Adipose tissue (tissue), 3 donors: ENCODE measurements around the gene COX6B2. TPM values are rescaled to one million over a fixed set of nuclear protein-coding genes. Genes with fewer than 3 reads are reported as not detected.

Source experiments
- H3K27ac ChIP-seq: one replicate; pipeline ENCODE4 v1.5.1; 2013; ENCODE audit warnings: low read depth, low read length
- WGBS, 3 donors: extraction: QIAGEN DNeasy Blood & Tissue Kit; methylation state at CpG; one replicate each; pipeline ENCODE4 v1.1.7; 2013; 5-methylcytosine and 5-hydroxymethylcytosine counted together
- polyA plus RNA-seq, 3 donors: library from polyadenylated mRNA; stranded (reverse); fragments of 200-250 nt; gene quantifications; one replicate each; pipeline ENCODE4 v1.2.3, GENCODE V29; 2013
- donor health status: healthy with polysubstance abuse.
- donor health status: Bipolar disorder and iron deficiency.
- donor health status: healthy.

Gene COX6B2
- polyA plus RNA-seq, 3 donors: 0.03 to 0.06 TPM; not detected in 1

- H3K27ac ChIP-seq: no peak overlapping the region
- 74 to 84% (median 81%) methylated on average over 6 of the region's 6 CpGs for WGBS, 3 donors
These were observed 29.9 kb downstream of the COX6B2 start for GRCh38 chr19:55324662-55325061.

GRCh38 chr19:55322204-55322885 is 32.2 kb downstream of the COX6B2 start:
- WGBS, 3 donors: 54 to 56% (median 55%) methylated on average over 12 of the region's 12 CpGs
- H3K27ac ChIP-seq: no peak overlapping the region

DNA sequence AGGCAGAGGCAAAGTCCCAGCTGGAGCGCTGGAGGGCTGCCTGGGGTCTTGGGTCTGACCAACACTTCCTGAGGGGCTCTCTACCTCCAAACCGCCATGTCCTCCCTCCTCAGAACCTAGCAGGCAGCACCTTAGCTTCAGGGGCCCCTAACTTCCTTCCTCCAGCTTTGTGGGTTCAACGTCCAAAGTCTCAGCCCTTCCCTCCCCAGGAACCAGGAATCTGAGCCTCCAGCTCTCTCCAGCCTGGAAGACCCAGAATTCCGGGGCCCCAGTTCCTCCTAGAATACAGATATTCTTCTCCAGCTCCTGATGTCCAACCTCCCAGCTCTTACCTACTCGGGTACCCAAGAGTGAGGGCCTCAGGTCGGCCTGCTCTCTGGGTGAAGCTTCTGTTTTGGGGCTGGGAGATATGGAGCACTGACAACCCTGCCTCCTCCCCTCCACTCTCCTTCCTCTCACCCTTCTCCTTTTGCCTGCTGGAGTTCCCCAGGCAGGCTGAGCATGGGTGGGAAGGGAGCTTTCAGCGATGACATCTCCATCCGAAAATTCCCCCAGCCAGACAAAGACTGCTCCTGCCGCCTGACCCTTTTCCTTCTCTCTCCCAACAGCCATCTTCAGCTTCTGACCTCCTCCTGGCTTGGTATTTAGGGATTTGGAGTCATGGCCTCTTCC is 32.9 kb downstream of the COX6B2 start:
- WGBS, 3 donors: 53 to 72% (median 62%) methylated on average over 9 of the region's 9 CpGs
- H3K27ac ChIP-seq: no peak overlapping the region

GRCh38 chr19:55320844-55321419 is 33.6 kb downstream of the COX6B2 start:
- H3K27ac ChIP-seq: no peak overlapping the region
- 82 to 94% (median 86%) methylated on average over 8 of the region's 8 CpGs for WGBS, 3 donors

GRCh38 chr19:55319785-55320184 is 34.7 kb downstream of the COX6B2 start:
- 16 to 32% (median 23%) methylated on average over 21 of the region's 21 CpGs for WGBS, 3 donors
- no peak overlapping the region for H3K27ac ChIP-seq

GRCh38 chr19:55316646-55317045 is 37.9 kb downstream of the COX6B2 start:
- 80 to 83% (median 81%) methylated on average over 6 to 8 of the region's 8 CpGs for WGBS, 3 donors
- no peak overlapping the region for H3K27ac ChIP-seq

DNA sequence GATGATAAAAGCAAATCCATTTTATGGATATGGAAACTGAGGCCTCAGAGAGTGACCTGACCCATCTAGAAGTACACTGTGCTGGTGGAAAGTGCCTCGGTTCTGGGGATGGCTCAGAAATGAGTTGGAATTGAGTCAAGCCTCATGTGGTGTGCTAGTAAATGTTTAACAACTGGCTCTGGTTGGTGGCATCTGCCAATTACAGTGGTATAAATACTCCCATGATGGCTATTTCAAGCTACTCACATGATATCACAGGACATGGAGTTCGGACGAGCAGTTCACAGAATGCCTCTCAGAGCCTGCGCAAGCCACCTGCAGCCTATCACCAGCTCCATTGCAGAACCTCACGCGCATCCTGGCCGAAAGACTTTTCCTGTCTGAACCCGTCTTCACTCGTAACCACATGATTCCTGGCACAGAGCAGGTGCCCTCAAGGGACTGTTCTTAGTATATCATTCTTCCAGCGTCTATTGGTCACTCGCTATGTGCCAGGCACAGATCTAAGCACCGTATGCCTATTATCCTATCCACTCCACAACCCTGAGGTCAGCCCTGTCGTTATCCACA is 38.5 kb downstream of the COX6B2 start:
- 81 to 82% (median 82%) methylated on average over 13 of the region's 13 CpGs for whole genome bisulfite sequencing, 3 donors
- no peak overlapping the region for H3K27ac ChIP-seq

DNA sequence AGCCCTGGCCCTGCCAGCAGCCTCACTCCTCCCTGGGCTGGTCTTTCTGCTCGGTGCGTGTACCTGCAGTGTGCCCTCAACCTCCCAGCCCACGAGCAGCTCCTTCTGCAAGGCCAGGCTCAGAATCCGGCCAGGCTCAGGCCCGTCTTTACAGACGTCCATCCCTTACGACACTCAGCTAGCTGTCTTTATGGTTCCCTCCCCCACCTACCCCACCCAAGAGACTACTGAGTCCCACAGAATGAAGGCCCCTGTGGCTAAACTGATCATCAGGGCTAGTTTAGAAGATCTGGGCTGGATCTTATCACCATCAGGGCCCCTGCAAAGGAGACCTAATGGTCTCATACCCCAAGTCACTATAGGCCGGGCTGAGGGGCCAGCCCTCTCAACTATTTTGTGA is 40.1 kb downstream of the COX6B2 start:
- no peak overlapping the region for H3K27ac ChIP-seq
- WGBS, 3 donors: 86 to 90% (median 88%) methylated on average over 8 of the region's 8 CpGs

DNA sequence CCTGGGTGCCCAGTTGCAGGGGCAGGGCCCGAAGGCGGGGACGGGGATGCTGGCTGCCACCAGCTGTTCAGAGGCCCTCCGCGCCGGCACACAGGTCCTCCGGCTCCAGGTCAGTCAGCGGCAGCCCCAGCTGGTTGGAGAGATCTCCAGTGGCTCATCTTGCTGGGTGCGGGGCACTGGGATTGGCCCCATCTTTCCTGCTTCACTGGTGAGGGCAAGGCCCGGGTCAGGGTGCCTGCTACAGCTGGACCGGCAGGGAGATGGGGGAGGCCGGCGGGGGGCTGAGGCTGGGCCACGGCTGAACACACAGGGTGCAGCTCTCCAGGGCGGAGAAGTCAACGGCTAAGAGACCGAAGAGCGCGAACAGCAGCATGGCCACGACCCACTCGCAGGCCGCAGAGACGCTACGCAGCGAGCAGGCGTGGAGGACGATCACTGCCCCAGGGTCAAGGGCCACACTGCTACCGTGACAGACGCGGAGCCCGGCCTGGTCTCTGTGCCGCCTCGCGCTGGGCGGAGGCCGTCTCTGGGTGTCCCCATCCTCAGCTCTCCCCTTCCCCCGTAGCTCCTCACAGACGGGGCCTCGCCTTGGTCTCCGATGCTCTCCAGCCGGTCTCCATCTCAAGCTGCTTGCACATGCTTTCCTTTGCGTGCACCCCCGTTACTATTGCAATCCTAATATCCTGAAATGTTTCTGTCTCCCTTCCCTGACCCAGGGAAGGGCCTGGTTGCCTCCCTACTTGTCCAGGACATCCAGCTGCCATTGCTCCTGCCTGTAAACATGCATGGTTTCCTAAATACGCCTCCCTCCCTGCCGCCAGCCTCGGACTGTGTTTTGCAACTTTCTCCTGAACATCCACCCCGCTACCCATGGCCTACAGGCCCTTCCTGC is 41.7 kb downstream of the COX6B2 start:
- WGBS, 3 donors: 80 to 88% (median 81%) methylated on average over 43 to 47 of the region's 47 CpGs
- no peak overlapping the region for H3K27ac ChIP-seq

GRCh38 chr19:55311797-55312196 is 42.7 kb downstream of the COX6B2 start:
- 81 to 89% (median 89%) methylated on average over 17 to 18 of the region's 18 CpGs for WGBS, 3 donors
- H3K27ac ChIP-seq: no peak overlapping the region

GRCh38 chr19:55311397-55311796 is 43.1 kb downstream of the COX6B2 start:
- H3K27ac ChIP-seq: no peak overlapping the region
- 76 to 90% (median 89%) methylated on average over 9 of the region's 9 CpGs for WGBS, 3 donors

DNA sequence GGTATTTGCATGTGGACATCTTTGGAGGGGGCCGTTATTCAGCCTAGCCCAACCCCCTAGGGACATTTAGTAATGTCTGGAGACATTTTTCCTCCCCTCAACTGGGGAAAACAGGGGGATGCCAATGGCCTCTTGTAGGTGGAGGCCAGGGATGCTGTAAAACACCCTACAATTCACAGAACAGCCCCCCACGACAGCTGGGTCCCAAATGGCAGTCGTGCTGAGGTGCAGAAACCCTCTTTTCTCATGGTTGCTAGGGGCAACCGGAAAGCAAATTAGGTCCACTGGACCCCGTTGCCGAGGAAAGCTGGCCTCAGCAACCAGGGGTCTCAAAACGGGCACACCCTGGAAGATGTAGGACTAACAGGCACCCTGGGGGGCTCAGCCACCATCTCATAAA is 44.0 kb downstream of the COX6B2 start:
- H3K27ac ChIP-seq: no peak overlapping the region
- 77 to 82% (median 82%) methylated on average over 7 of the region's 7 CpGs for WGBS, 3 donors

DNA sequence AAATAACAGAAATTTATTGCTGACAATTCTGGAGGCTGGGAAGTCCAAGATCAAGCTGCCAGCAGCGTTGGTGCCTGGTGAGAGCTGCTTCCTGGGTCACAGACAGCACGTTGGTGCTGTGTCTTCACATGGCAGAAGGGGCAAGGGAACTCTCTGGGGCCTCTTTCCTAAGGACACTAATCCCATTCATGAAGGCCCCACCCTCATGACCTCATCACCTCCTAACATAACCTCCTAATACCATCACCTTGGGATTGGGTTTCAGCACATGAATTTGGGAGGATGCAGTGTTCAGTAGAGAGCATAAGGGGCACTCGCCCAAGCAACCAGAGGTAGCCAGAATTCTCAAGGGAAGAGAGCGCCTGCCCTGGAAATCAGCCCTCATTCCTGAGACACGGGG is 45.1 kb downstream of the COX6B2 start:
- WGBS, 3 donors: 87 to 94% (median 88%) methylated on average over 5 of the region's 5 CpGs
- H3K27ac ChIP-seq: no peak overlapping the region

GRCh38 chr19:55308281-55308680 is 46.2 kb downstream of the COX6B2 start:
- H3K27ac ChIP-seq: no peak overlapping the region
- WGBS, 3 donors: 82 to 96% (median 92%) methylated on average over 8 to 11 of the region's 11 CpGs

DNA sequence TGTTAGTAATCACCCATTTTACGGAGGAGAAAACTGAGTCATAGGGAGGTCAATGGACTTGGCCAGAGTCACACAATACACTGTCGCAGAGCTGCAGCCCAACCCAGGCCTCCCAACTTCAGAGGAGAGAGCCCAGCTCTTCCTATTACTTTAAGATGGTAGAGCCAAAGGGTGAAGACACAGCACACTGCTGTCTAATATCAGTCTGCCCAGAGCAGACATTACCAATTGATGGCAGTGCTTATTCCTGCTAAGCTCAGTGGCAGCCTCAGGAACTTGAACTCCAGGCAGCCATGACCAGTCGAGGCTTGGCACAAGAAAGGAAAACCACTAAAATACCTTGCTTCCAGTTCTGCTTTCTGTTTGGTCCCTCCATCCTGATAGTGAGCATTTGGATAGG is 47.8 kb downstream of the COX6B2 start:
- WGBS, 3 donors: 72 to 88% (median 78%) methylated on average over 3 of the region's 3 CpGs
- no peak overlapping the region for H3K27ac ChIP-seq

GRCh38 chr19:55305983-55306562 is 48.4 kb downstream of the COX6B2 start:
- no peak overlapping the region for H3K27ac ChIP-seq
- 85 to 89% (median 88%) methylated on average over 17 of the region's 17 CpGs for WGBS, 3 donors

DNA sequence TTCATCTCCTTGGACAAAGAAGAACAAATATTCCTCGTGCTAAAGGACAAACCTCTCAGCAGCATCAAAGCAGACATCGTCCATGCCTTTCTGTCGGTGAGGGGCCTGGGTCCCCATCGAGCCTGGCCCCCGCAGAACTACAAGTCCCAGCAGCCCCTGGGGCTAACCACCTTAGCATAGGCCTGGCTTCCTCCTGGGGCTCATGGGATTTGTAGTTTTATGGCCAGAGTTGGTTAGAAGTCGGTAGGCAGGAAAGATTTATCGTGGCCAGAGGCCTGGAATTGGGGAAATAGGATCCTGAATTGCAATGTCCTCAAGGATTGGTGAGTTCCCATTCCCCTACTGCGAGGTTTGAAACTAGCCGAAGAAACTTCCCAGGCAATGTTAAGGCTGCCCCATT is 49.0 kb downstream of the COX6B2 start:
- whole genome bisulfite sequencing, 3 donors: 74 to 86% (median 74%) methylated on average over 9 of the region's 9 CpGs

GRCh38 chr19:55304980-55305379 is 49.5 kb downstream of the COX6B2 start:
- H3K27ac ChIP-seq: no peak overlapping the region
- WGBS, 3 donors: 78 to 82% (median 79%) methylated on average over 14 of the region's 14 CpGs

More for the DNA sequence above, 49.0 kb downstream of the COX6B2 start:
- no peak overlapping the region for H3K27ac ChIP-seq
